Astrocyte (in vitro differentiated cells and primary cell): ENCODE measurements around the gene POLD2. TPM values are rescaled to one million over a fixed set of nuclear protein-coding genes. Genes with fewer than 3 reads are reported as not detected.

Experiments used
- DNase-seq: peaks from one replicate; pipeline ENCODE4 v3.0.0-alpha.2; 2010; ENCODE audit warnings: low read depth
- FAIRE-seq: peaks from 2 replicates; lab custom pipeline; 2011; peaks lifted over from hg19 to GRCh38; lab: Jason Lieb, UNC
- H2AFZ ChIP-seq: 2 replicates; pipeline ENCODE4 v1.6.0; 2012; ENCODE audit warnings: low read depth, low read length, inconsistent platforms
- H3K27ac ChIP-seq: 2 replicates; pipeline ENCODE4 v1.5.1; 2011; ENCODE audit warnings: low read depth, low read length, inconsistent platforms
- H3K27me3 ChIP-seq: 2 replicates; pipeline ENCODE4 v1.6.0; 2011; ENCODE audit warnings: low read length, inconsistent platforms; ENCODE audit not compliant: insufficient read depth
- H3K36me3 ChIP-seq: 2 replicates; pipeline ENCODE4 v1.5.1; 2011; ENCODE audit warnings: low read length, inconsistent platforms; ENCODE audit not compliant: insufficient read depth
- H3K4me1 ChIP-seq: 2 replicates; pipeline ENCODE4 v1.5.1; 2011; ENCODE audit warnings: low read length, inconsistent platforms; ENCODE audit not compliant: insufficient read depth
- H3K4me2 ChIP-seq: 2 replicates; pipeline ENCODE4 v1.6.0; 2012; ENCODE audit warnings: low read length, inconsistent platforms
- H3K4me3 ChIP-seq: 2 replicates; pipeline ENCODE4 v1.5.1; 2011; ENCODE audit warnings: low read depth, mild to moderate bottlenecking, low read length, inconsistent platforms; ENCODE audit not compliant: insufficient read depth
- H3K79me2 ChIP-seq: 2 replicates; pipeline ENCODE4 v1.6.0; 2012; ENCODE audit warnings: mild to moderate bottlenecking, low read length, inconsistent platforms; ENCODE audit not compliant: insufficient read depth
- H3K9ac ChIP-seq: 2 replicates; pipeline ENCODE4 v1.6.0; 2012; ENCODE audit warnings: mild to moderate bottlenecking, low read length, inconsistent platforms
- H3K9me3 ChIP-seq: 2 replicates; pipeline ENCODE4 v1.5.1; 2012; ENCODE audit warnings: low read depth, mild to moderate bottlenecking, low read length, inconsistent platforms; ENCODE audit not compliant: insufficient read depth
- H4K20me1 ChIP-seq: 2 replicates; pipeline ENCODE4 v1.6.0; 2012; ENCODE audit warnings: low read length, inconsistent platforms; ENCODE audit not compliant: insufficient read depth
- H3K27ac Mint-ChIP-seq: one replicate; pipeline ENCODE4 v1.8.0; 2021; ENCODE audit warnings: mild to moderate bottlenecking, mixed read lengths; ENCODE audit not compliant: unreplicated experiment
- H3K27me3 Mint-ChIP-seq: one replicate; pipeline ENCODE4 v1.8.0; 2021; ENCODE audit warnings: low read depth, mixed read lengths; ENCODE audit not compliant: unreplicated experiment
- H3K36me3 Mint-ChIP-seq: one replicate; pipeline ENCODE4 v1.8.0; 2021; ENCODE audit warnings: low read depth, mixed read lengths; ENCODE audit not compliant: unreplicated experiment
- H3K4me1 Mint-ChIP-seq: one replicate; pipeline ENCODE4 v1.8.0; 2021; ENCODE audit warnings: low read depth, mixed read lengths; ENCODE audit not compliant: unreplicated experiment
- H3K4me3 Mint-ChIP-seq: one replicate; pipeline ENCODE4 v1.8.0; 2021; ENCODE audit warnings: mild to moderate bottlenecking, moderate library complexity, mixed read lengths; ENCODE audit not compliant: unreplicated experiment
- H3K9me3 Mint-ChIP-seq: one replicate; pipeline ENCODE4 v1.8.0; 2021; ENCODE audit warnings: mild to moderate bottlenecking, mixed read lengths; ENCODE audit not compliant: unreplicated experiment
- EZH2 ChIP-seq: IDR thresholded peaks from 2 replicates; pipeline ENCODE4 v1.6.1; 2012; ENCODE audit warnings: mild to moderate bottlenecking, low read length, inconsistent platforms; ENCODE audit not compliant: insufficient read depth
- total RNA-seq: library from RNA; stranded (reverse); gene quantifications from 2 replicates; pipeline ENCODE4 v1.2.1, GENCODE V29; 2021
- TF ChIP-seq, protein P1 (sequence below): IDR thresholded peaks from 2 replicates; pipeline ENCODE4 v1.5.1; 2011; ENCODE audit warnings: low read depth, mild to moderate bottlenecking, inconsistent platforms, low read length, moderate library complexity; ENCODE audit not compliant: insufficient read depth

POLD2 gene
- total RNA-seq, 1 donor from 2014 or later = 67.7 TPM

DNA sequence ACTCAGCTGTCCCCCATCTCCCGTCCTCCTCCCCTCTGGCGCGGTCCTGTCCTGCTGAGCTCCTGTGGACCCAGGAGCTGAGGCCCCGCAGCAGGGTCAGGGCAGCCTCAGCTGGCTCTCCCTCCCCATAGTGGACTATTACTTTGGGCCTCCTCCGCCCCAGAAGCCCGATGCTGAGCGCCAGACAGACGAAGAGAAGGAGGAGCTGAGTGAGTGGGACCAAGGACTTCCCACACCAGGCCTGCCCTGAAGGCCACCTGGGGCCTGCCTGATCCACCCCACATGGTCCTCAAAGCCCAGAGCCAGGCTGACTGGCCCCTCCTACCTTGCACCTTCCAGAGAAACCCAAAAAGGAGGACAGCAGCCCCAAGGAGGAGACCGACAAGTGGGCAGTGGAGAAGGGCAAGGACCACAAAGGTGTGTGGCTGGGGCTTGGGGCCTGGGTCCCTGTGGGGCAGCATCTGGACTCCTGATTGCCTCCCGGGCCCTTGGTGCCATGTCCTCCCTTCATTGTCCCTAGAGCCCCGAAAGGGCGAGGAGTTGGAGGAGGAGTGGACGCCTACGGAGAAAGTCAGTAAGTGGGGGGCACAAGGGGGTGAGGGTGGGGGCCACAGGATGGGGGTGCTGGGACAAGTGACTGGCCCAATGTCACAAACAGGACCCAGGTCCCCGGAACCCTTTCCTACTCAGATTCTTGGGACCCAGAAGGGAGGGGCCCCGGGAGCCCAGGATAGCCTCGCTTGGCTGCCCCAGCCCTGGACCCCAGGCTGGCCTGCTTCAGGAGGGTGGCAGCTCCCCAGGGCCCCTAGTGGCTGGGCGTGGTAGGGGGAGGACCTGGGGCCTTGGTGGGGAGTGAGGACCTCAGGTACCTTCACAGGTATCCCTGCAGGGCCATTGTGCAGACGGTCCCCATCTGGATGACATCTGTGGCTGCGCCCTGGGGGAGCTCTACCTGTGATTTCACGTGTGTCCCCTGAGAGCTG, 14.3 kb downstream of the POLD2 start:
- H4K20me1 ChIP-seq = peaks cover 55% of the 10 kb centered on the region
- Mint-ChIP-seq H3K27ac (no peak overlapping the region), H3K27me3 (no peaks in the 10 kb centered on the region), H3K4me1 (peaks cover 11% of the 10 kb centered on the region), H3K9me3 (no peaks in the 10 kb centered on the region), H3K4me3 (no peak overlapping the region), H3K36me3 (peaks cover 17% of the 10 kb centered on the region)
- H3K36me3 ChIP-seq = peaks cover 3% of the 10 kb centered on the region
- H3K27ac ChIP-seq = no peak overlapping the region
- no peaks in the 10 kb centered on the region for H3K27me3 ChIP-seq
- no peak overlapping the region for H3K4me2 ChIP-seq
- H3K9ac ChIP-seq = no peak overlapping the region
- H3K4me3 ChIP-seq = no peak overlapping the region
- TF ChIP-seq, protein P1, sequence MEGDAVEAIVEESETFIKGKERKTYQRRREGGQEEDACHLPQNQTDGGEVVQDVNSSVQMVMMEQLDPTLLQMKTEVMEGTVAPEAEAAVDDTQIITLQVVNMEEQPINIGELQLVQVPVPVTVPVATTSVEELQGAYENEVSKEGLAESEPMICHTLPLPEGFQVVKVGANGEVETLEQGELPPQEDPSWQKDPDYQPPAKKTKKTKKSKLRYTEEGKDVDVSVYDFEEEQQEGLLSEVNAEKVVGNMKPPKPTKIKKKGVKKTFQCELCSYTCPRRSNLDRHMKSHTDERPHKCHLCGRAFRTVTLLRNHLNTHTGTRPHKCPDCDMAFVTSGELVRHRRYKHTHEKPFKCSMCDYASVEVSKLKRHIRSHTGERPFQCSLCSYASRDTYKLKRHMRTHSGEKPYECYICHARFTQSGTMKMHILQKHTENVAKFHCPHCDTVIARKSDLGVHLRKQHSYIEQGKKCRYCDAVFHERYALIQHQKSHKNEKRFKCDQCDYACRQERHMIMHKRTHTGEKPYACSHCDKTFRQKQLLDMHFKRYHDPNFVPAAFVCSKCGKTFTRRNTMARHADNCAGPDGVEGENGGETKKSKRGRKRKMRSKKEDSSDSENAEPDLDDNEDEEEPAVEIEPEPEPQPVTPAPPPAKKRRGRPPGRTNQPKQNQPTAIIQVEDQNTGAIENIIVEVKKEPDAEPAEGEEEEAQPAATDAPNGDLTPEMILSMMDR = no peak
- no peak for TF ChIP-seq EZH2
- FAIRE-seq (no peak), DNase-seq (no peak)
- peaks cover 12% of the 10 kb centered on the region for H3K4me1 ChIP-seq
- H2AFZ ChIP-seq = no peak overlapping the region
- H3K9me3 ChIP-seq = no peaks in the 10 kb centered on the region
- peaks cover 15% of the 10 kb centered on the region for H3K79me2 ChIP-seq

DNA sequence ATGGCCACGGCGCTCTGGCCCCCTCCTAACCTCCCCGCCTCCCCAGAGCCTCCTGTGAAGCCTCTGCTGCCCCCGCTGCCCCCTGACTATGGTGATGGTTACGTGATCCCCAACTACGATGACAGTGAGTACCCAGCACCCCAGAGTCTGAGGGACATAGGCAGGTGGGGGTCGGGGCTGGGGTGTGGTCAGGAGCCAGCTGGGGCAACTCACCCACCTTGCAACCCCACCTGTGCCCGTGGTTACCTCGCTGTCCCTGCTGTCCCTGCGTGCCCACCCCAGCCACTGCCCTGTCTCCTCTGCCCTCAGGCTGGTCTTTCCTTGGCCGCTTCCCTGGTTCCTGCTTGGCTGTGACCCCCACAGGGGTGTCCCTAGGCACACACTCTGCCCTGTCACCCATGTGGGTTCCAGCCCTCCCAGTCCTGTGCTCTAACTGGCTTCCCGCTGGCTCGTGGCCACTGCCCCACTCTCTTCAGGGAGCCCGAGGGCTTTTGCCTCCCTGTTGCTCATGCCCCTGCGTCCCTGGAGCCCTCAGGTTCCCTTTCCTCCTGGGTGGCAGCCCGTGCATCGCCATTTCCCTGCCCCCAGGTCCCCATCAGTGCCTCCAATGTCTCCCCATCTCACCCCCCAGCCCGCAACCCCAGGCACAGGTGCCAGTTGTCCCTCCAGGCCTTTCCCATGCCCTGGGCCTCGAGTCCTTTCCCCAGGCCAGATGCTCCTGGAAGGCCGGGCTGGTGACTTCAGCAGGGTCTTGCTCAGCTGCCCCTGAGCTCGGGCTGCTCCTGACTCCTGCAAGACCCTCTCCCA, 15.2 kb downstream of the POLD2 start:
- H3K4me1 ChIP-seq = peaks cover 12% of the 10 kb centered on the region
- Mint-ChIP-seq H3K4me1 (peaks cover 12% of the 10 kb centered on the region), H3K9me3 (no peaks in the 10 kb centered on the region), H3K4me3 (no peak overlapping the region), H3K36me3 (peaks cover 16% of the 10 kb centered on the region), H3K27ac (no peak overlapping the region), H3K27me3 (no peaks in the 10 kb centered on the region)
- no peak overlapping the region for H3K4me3 ChIP-seq
- DNase-seq = no peak
- H3K9me3 ChIP-seq = no peaks in the 10 kb centered on the region
- H2AFZ ChIP-seq = no peak overlapping the region
- no peak overlapping the region for H3K9ac ChIP-seq
- H4K20me1 ChIP-seq = peaks cover 49% of the 10 kb centered on the region
- H3K27me3 ChIP-seq = no peaks in the 10 kb centered on the region
- TF ChIP-seq, protein P1 = no peak
- no peak for TF ChIP-seq EZH2
- peaks cover 15% of the 10 kb centered on the region for H3K79me2 ChIP-seq
- H3K36me3 ChIP-seq = no peaks in the 10 kb centered on the region
- FAIRE-seq = no peak
- H3K27ac ChIP-seq = no peak overlapping the region
- H3K4me2 ChIP-seq = no peak overlapping the region
